ENCODE results near the gene PAXIP1.

The PAXIP1 gene

GRCh38 chr7:154984601-154985188, 18.2 kb downstream of the PAXIP1 start:
- Histone ChIP-seq H2BK15ac (ENCODE audit: low read depth, poor library complexity, severe bottlenecking) (no peak overlapping the region), H3K36me3 (ENCODE audit: control insufficient read depth in 1 of 2, insufficient read depth in 2 of 2, low read depth in 1 of 2, low read length in 2 of 2) (peaks cover 9 to 46% of the 10 kb centered on the region in 2 experiments), H2BK12ac (ENCODE audit: low read length in 2 of 2) (no peak overlapping the region), H3K9ac (ENCODE audit: low read length) (no peak overlapping the region), H3K27ac (ENCODE audit: low read length, poor library complexity, severe bottlenecking) (no peak overlapping the region), H3K4ac (ENCODE audit: low read depth in 1 of 2, low read length in 2 of 2) (no peak overlapping the region), H3K27me3 (ENCODE audit: control insufficient read depth in 1 of 2, insufficient read depth in 1 of 2, low read length in 2 of 2) (no peaks in the 10 kb centered on the region), H2AFZ (ENCODE audit: low read depth, low read length) (no peak overlapping the region), H2BK120ac (ENCODE audit: low read depth, low read length) (no peak overlapping the region), H3K14ac (ENCODE audit: low read length in 2 of 2) (no peak overlapping the region), H2AK5ac (ENCODE audit: low read length, severe bottlenecking) (no peak overlapping the region), H3K23ac (ENCODE audit: low read length in 2 of 2) (no peak overlapping the region), H3K9me3 (ENCODE audit: control insufficient read depth, low read length) (no peaks in the 10 kb centered on the region), H3K4me2 (ENCODE audit: low read length, poor library complexity, severe bottlenecking) (no peak overlapping the region), H3K18ac (ENCODE audit: low read depth in 1 of 2, low read length in 2 of 2) (no peak overlapping the region), H3K4me1 (ENCODE audit: control insufficient read depth, insufficient read depth, low read depth, low read length) (no peaks in the 10 kb centered on the region), H2BK5ac (ENCODE audit: low read depth, low read length, poor library complexity, severe bottlenecking) (no peak overlapping the region), H3K4me3 (ENCODE audit: insufficient read depth in 1 of 2, low read depth in 1 of 2, low read length in 2 of 2) (no peak overlapping the region), H4K8ac (ENCODE audit: low read length) (no peak overlapping the region), H4K91ac (ENCODE audit: low read length) (no peak overlapping the region), H3K79me1 (replicated peaks; ENCODE audit: low read length, poor library complexity, severe bottlenecking) (peaks cover 17% of the 10 kb centered on the region)
- DNase-seq, result no peak
- 91% methylated on average over 5 of the region's 6 CpGs for WGBS

- Histone ChIP-seq H3K14ac (ENCODE audit: low read length in 2 of 2) (no peak overlapping the region), H3K79me1 (replicated peaks; ENCODE audit: low read length, poor library complexity, severe bottlenecking) (peaks cover 20% of the 10 kb centered on the region), H3K36me3 (ENCODE audit: control insufficient read depth in 1 of 2, insufficient read depth in 2 of 2, low read depth in 1 of 2, low read length in 2 of 2) (peaks cover 10 to 59% of the 10 kb centered on the region in 2 experiments), H3K4me2 (ENCODE audit: low read length, poor library complexity, severe bottlenecking) (no peak overlapping the region), H3K27me3 (ENCODE audit: control insufficient read depth in 1 of 2, insufficient read depth in 1 of 2, low read length in 2 of 2) (no peaks in the 10 kb centered on the region), H2BK120ac (ENCODE audit: low read depth, low read length) (no peak overlapping the region), H2BK5ac (ENCODE audit: low read depth, low read length, poor library complexity, severe bottlenecking) (no peak overlapping the region), H2AK5ac (ENCODE audit: low read length, severe bottlenecking) (no peak overlapping the region), H3K23ac (ENCODE audit: low read length in 2 of 2) (no peak overlapping the region), H4K91ac (ENCODE audit: low read length) (no peak overlapping the region), H3K9me3 (ENCODE audit: control insufficient read depth, low read length) (no peaks in the 10 kb centered on the region), H3K18ac (ENCODE audit: low read depth in 1 of 2, low read length in 2 of 2) (no peak overlapping the region), H2BK15ac (ENCODE audit: low read depth, poor library complexity, severe bottlenecking) (no peak overlapping the region), H2BK12ac (ENCODE audit: low read length in 2 of 2) (no peak overlapping the region), H3K4me3 (ENCODE audit: insufficient read depth in 1 of 2, low read depth in 1 of 2, low read length in 2 of 2) (no peak overlapping the region), H2AFZ (ENCODE audit: low read depth, low read length) (no peak overlapping the region), H3K4ac (ENCODE audit: low read depth in 1 of 2, low read length in 2 of 2) (no peak overlapping the region), H3K9ac (ENCODE audit: low read length) (no peak overlapping the region), H3K27ac (ENCODE audit: low read length, poor library complexity, severe bottlenecking) (no peak overlapping the region), H3K4me1 (ENCODE audit: control insufficient read depth, insufficient read depth, low read depth, low read length) (no peaks in the 10 kb centered on the region), H4K8ac (ENCODE audit: low read length) (no peak overlapping the region)
- DNase-seq, result no peak
- 88% methylated on average over 3 of the region's 3 CpGs for WGBS
These were observed 24.9 kb downstream of the PAXIP1 start for GRCh38 chr7:154978017-154978416.

GRCh38 chr7:154977250-154977649, 25.7 kb downstream of the PAXIP1 start:
- Histone ChIP-seq H3K23ac (ENCODE audit: low read length in 2 of 2) (no peak overlapping the region), H4K91ac (ENCODE audit: low read length) (no peak overlapping the region), H2BK5ac (ENCODE audit: low read depth, low read length, poor library complexity, severe bottlenecking) (no peak overlapping the region), H3K14ac (ENCODE audit: low read length in 2 of 2) (no peak overlapping the region), H3K9me3 (ENCODE audit: control insufficient read depth, low read length) (no peaks in the 10 kb centered on the region), H2AK5ac (ENCODE audit: low read length, severe bottlenecking) (no peak overlapping the region), H3K18ac (ENCODE audit: low read depth in 1 of 2, low read length in 2 of 2) (no peak overlapping the region), H4K8ac (ENCODE audit: low read length) (no peak overlapping the region), H3K4me2 (ENCODE audit: low read length, poor library complexity, severe bottlenecking) (no peak overlapping the region), H3K4me3 (ENCODE audit: insufficient read depth in 1 of 2, low read depth in 1 of 2, low read length in 2 of 2) (no peak overlapping the region), H3K4ac (ENCODE audit: low read depth in 1 of 2, low read length in 2 of 2) (no peak overlapping the region), H3K9ac (ENCODE audit: low read length) (no peak overlapping the region), H3K36me3 (ENCODE audit: control insufficient read depth in 1 of 2, insufficient read depth in 2 of 2, low read depth in 1 of 2, low read length in 2 of 2) (peaks cover 15 to 62% of the 10 kb centered on the region in 2 experiments), H2BK120ac (ENCODE audit: low read depth, low read length) (no peak overlapping the region), H2BK15ac (ENCODE audit: low read depth, poor library complexity, severe bottlenecking) (no peak overlapping the region), H3K27ac (ENCODE audit: low read length, poor library complexity, severe bottlenecking) (no peak overlapping the region), H2AFZ (ENCODE audit: low read depth, low read length) (no peak overlapping the region), H3K4me1 (ENCODE audit: control insufficient read depth, insufficient read depth, low read depth, low read length) (no peaks in the 10 kb centered on the region), H2BK12ac (ENCODE audit: low read length in 2 of 2) (no peak overlapping the region), H3K27me3 (ENCODE audit: control insufficient read depth in 1 of 2, insufficient read depth in 1 of 2, low read length in 2 of 2) (no peaks in the 10 kb centered on the region), H3K79me1 (replicated peaks; ENCODE audit: low read length, poor library complexity, severe bottlenecking) (peaks cover 26% of the 10 kb centered on the region)
- no peak for DNase-seq
- 98% methylated on average over 6 of the region's 6 CpGs for WGBS

GRCh38 chr7:154976844-154977243, 26.1 kb downstream of the PAXIP1 start:
- Histone ChIP-seq H2BK120ac (ENCODE audit: low read depth, low read length) (no peak overlapping the region), H3K4ac (ENCODE audit: low read depth in 1 of 2, low read length in 2 of 2) (no peak overlapping the region)
- WGBS, result 97% methylated on average over 4 of the region's 4 CpGs

More at GRCh38 chr7:154976844-154977243, 26.1 kb downstream of the PAXIP1 start:
- Histone ChIP-seq H3K27me3 (ENCODE audit: control insufficient read depth in 1 of 2, insufficient read depth in 1 of 2, low read length in 2 of 2) (no peaks in the 10 kb centered on the region), H3K79me1 (replicated peaks; ENCODE audit: low read length, poor library complexity, severe bottlenecking) (peaks cover 26% of the 10 kb centered on the region), H2BK15ac (ENCODE audit: low read depth, poor library complexity, severe bottlenecking) (no peak overlapping the region), H4K91ac (ENCODE audit: low read length) (no peak overlapping the region), H3K4me1 (ENCODE audit: control insufficient read depth, insufficient read depth, low read depth, low read length) (no peaks in the 10 kb centered on the region), H2AFZ (ENCODE audit: low read depth, low read length) (no peak overlapping the region), H2BK12ac (ENCODE audit: low read length in 2 of 2) (no peak overlapping the region), H3K4me3 (ENCODE audit: insufficient read depth in 1 of 2, low read depth in 1 of 2, low read length in 2 of 2) (no peak overlapping the region), H3K23ac (ENCODE audit: low read length in 2 of 2) (no peak overlapping the region), H3K9me3 (ENCODE audit: control insufficient read depth, low read length) (no peaks in the 10 kb centered on the region), H3K36me3 (ENCODE audit: control insufficient read depth in 1 of 2, insufficient read depth in 2 of 2, low read depth in 1 of 2, low read length in 2 of 2) (peaks cover 15 to 58% of the 10 kb centered on the region in 2 experiments), H3K9ac (ENCODE audit: low read length) (no peak overlapping the region), H4K8ac (ENCODE audit: low read length) (no peak overlapping the region), H2BK5ac (ENCODE audit: low read depth, low read length, poor library complexity, severe bottlenecking) (no peak overlapping the region), H3K18ac (ENCODE audit: low read depth in 1 of 2, low read length in 2 of 2) (no peak overlapping the region), H3K4me2 (ENCODE audit: low read length, poor library complexity, severe bottlenecking) (no peak overlapping the region), H3K14ac (ENCODE audit: low read length in 2 of 2) (no peak overlapping the region), H2AK5ac (ENCODE audit: low read length, severe bottlenecking) (no peak overlapping the region), H3K27ac (ENCODE audit: low read length, poor library complexity, severe bottlenecking) (no peak overlapping the region)
- no peak for DNase-seq

All from mesenchymal stem cell (in vitro differentiated cells and primary cell).